ENCODE data around the gene ARL14.
A peak's percentile ranks its signal among the peaks of the same experiment; 100 is the strongest.
"Not testable (repeated sequence)": the region's sequence is repeated elsewhere in the genome, so short reads cannot be mapped to it uniquely, and the experiment has no call there.

ARL14 gene

DNA sequence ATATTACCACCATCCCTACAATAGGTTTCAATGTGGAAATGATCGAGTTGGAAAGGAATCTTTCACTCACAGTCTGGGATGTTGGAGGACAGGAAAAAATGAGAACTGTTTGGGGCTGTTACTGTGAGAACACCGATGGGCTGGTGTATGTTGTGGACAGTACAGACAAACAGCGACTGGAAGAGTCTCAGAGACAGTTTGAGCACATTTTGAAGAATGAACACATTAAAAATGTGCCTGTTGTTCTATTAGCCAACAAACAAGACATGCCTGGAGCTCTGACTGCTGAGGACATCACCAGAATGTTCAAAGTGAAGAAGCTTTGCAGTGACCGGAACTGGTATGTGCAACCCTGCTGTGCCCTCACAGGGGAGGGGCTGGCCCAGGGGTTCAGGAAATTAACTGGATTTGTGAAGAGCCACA, 510 bp downstream of the ARL14 start:
- no peak for DNase-seq (ENCODE audit: low read depth)

DNA sequence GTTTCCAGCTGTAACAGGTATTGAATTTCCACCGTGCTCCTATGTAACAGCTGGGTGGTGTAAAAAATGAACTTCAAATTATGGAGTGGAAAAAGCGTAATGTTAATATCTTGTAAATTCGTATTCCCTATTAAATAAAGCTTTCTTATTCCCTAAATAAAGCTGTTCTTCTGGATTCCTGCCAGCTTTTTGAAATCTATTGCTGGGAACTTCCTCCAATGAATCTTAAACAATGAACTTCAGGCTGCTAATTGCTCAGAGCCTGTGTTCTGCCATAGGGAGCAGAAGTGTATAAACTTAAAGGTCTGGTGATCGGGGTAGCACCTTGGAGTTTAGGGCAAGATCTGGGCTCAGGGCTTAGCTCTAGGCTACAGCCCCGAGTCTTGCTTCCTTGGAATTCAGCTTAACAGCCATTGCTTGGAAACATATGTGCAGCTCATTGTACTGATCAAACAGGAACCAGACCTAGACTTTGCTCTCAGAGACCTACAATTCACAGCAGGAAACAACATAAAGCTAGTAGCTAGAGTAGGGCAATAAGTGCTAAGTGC, 1.4 kb downstream of the ARL14 start:
- DNase-seq (ENCODE audit: low read depth), result no peak

DNA sequence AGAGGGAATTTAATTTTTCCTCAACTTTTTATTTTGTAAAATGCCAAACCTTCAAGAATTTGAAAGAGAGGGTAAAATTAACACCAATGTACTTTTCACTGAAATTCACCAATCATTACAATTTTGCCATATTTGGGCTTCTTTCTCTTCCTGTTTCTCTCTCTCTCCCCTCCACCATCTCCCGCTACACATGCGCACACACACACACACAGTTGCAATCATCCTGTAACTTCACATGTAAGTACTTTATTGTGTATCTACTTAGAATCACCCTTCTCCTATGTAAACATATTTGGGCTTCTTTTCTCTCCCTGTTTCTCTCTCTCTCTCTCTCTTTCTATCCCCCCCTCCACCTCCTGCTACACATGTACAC, 7.4 kb downstream of the ARL14 start:
- no peak for DNase-seq (ENCODE audit: low read depth)

DNA sequence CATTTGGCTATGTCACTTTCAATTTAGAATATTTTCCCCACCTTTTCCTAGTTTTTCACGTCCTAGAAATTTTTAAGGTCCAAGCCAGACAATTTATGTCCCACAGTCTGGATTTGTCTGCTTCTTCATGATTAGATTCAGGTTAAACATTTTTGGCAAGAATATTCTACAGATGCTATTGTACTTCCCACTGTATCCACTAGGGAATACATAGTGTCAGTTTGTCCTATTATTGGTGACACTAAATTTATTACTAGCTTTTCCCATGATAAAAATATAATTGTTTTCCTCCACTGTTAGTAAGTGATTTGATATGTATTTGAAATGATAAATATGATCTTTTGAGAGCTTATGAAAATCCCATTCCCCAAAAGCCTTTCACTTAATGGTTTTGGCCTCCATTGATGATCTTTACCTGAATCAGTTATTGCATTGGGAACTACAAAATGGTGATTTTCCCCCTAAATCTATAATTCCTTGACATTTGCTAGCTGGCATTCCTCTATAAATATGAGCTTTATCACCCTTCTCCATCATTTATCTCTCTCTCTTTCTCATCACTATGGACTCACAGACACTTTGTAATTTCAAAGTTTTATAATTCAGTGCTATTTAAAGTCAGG, 8.3 kb downstream of the ARL14 start:
- DNase-seq (ENCODE audit: low read depth), result no peak

- DNase-seq (ENCODE audit: low read depth), result no peak
Measured at GRCh38 chr3:160686955-160687535, 10.1 kb downstream of the ARL14 start.

- no peak for DNase-seq (ENCODE audit: low read depth)
Measured at GRCh38 chr3:160691151-160691550, 14.2 kb downstream of the ARL14 start.

- DNase-seq (ENCODE audit: low read depth), result no peak
Measured at GRCh38 chr3:160691962-160692361, 15.0 kb downstream of the ARL14 start.

DNA sequence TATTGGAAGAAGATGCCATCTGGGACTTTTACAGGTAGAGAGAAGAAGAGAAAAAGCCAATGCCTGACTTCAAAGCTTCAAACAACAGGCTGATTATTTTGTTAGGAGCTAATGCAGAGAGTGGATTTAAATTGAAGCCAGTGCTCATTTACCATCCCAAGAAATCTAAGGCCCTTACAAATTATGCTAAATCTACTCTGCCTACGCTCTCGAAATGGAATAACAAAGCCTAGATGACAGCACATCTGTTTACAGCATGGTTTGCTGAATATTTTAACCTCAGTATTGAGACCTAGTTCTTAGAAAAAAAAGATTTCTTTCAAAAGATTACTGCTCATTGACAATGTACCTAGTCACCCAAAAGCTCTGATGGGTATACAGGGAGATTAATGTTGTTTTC, 16.2 kb downstream of the ARL14 start:
- no peak for DNase-seq (ENCODE audit: low read depth)

- no peak for DNase-seq (ENCODE audit: low read depth)
Measured at GRCh38 chr3:160694345-160694744, 17.4 kb downstream of the ARL14 start.

- DNase-seq (ENCODE audit: low read depth), result no peak
Measured at GRCh38 chr3:160695003-160695402, 18.0 kb downstream of the ARL14 start.

- DNase-seq (ENCODE audit: low read depth), result no peak
Measured at GRCh38 chr3:160695915-160696327, 19.0 kb downstream of the ARL14 start.

DNA sequence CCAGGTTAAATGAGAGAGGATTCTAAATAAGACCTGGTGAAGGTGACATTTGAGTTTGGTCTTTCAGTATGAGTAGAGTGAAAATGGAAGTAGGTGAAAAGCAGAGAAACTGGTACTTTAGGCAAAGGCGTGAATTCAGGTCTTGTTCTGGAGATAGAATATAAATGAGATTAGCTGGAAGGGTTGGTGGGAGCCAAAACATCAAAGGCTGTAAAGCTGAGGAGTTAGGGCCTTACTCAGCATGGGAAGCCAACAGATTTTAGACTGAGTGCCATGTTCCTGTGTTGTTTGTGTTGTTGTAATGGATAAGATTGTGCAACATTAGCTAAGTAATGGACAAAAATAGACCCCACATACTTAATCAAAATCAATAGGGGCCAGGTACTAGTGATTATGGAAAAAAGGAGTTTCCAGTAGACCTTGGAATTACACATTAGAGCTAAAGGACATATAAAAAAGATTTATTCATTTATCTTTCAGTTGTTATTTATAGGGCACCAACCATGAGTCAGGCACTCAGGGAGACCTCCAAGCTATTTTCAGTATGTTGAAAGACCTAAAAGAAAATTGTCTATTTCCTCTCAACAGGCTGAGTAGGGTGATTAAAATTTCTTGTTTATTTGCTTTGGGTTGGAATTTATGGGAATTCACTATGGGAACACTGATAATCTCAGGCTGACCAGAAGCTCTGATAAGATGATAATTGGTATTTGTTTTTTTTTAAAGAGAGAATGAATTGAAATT, 20.8 kb downstream of the ARL14 start:
- no peak for DNase-seq (ENCODE audit: low read depth)

DNA sequence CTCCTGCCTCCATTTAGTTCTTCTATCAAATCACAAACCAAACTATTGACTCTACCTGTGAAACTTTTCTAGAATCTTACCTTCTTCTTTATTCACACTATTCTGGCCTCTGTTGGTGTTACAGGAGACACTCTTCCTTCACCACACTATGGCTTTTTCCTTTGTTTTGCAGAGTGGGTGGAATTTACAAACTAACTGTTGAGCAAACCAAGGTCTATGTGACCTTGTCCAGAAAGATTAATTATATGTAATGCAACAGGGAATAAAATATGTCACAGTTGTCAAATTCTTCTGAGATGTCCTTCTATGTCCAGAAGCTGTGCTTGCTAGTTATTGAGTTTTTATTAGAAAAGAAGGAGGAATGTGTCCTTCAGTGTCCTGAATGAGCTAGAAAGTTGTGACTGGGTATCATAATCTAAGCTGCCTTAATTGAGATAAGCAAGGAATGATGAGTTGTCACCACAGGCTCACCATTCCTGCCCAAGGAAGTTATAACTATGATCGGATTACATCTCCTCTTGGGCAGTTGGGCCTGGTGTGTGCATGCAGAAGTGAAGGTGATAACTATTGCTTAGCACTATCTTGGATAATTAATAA, 21.7 kb downstream of the ARL14 start:
- DNase-seq (ENCODE audit: low read depth), result no peak

- no peak for DNase-seq (ENCODE audit: low read depth)
Measured at GRCh38 chr3:160701490-160701889, 24.5 kb downstream of the ARL14 start.

- DNase-seq (ENCODE audit: low read depth), result no peak
Measured at GRCh38 chr3:160702290-160702689, 25.3 kb downstream of the ARL14 start.

DNA sequence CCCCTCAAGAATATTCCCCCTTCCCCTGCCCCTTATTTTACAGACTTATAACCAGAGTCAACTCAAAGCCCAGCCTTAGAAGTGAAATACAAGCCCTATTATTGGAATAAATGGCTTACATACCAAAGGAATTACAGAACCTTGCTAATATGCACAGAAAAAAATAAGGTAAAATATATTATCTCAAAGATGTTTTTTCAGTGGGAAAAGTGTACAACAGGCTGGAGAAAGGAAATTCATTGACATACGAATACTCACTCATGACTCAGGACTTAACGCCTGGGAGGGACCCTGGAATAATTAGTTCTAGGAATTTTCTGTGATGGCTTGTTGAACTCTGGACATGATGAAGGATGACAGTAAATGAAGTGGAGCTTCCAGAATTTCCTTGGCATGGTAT, 27.0 kb downstream of the ARL14 start:
- DNase-seq (ENCODE audit: low read depth), result no peak

DNA sequence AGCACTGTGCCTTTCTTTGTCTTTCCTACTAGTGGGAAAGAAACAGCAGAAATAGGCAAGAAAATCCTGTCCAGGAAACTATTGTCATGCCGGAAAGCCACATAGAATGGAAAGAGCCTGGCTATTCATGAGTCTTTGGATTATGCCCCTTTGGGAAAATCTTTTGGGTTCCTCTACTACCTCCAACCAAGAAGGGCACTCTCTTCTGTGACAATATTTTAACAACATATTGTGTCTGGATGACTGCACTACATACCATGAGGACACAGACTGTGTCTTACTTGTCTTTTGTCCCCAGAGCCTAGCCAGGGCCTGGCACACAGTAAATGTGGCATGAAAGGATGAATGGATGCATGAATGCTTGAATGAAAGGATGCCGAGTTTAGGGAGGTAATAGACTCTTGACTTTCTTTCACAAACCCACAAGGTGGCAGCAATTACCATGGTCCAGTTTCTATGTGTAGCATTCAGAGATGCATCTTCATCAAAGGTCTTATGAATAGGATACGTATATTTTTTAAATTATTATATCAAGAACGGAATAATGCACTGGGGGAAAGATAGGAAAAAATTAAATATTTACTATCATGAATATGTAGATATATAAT, 30.3 kb downstream of the ARL14 start:
- DNase-seq (ENCODE audit: low read depth), result peak; percentile 4

GRCh38 chr3:160709477-160710182, 32.7 kb downstream of the ARL14 start:
- DNase-seq (ENCODE audit: low read depth), result no peak

- not testable (repeated sequence) for DNase-seq (ENCODE audit: low read depth)
Measured at GRCh38 chr3:160713144-160713543, 36.2 kb downstream of the ARL14 start.

DNA sequence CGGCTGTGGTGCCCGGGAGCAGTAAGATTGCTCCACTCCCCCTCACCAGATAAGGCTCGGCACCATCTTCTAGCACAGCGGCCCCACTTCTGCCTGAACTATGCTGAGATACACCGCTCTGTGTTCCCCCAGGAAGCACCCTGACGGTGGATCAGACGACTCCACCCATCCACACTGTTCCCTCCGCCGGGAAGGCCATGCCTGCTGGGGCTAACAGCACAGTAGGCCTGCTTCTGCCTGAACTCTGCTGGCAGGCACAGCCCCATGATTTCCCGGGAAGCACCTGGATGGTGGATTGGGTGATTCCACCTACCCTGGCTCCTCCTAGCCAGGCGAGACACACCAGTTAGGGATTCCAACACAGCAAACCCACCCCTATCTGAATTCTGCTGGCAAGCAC, 42.8 kb downstream of the ARL14 start:
- no peak for DNase-seq (ENCODE audit: low read depth)

GRCh38 chr3:160720123-160720746, 43.3 kb downstream of the ARL14 start:
- no peak for DNase-seq (ENCODE audit: low read depth)
